ENCODE data around the gene AR.

Gene AR

DNA sequence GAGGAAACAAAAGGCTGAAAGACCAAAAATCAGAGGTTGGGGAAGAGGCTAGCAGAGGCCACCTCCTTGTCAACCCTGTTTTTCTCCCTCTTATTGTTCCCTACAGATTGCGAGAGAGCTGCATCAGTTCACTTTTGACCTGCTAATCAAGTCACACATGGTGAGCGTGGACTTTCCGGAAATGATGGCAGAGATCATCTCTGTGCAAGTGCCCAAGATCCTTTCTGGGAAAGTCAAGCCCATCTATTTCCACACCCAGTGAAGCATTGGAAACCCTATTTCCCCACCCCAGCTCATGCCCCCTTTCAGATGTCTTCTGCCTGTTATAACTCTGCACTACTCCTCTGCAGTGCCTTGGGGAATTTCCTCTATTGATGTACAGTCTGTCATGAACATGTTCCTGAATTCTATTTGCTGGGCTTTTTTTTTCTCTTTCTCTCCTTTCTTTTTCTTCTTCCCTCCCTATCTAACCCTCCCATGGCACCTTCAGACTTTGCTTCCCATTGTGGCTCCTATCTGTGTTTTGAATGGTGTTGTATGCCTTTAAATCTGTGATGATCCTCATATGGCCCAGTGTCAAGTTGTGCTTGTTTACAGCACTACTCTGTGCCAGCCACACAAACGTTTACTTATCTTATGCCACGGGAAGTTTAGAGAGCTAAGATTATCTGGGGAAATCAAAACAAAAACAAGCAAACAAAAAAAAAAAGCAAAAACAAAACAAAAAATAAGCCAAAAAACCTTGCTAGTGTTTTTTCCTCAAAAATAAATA is 179.9 kb downstream of the AR start:
- H3K9me3 Mint-ChIP-seq = peaks cover 3% of the 10 kb centered on the region
- no peak overlapping the region for H3K27ac Mint-ChIP-seq
- H3K36me3 Mint-ChIP-seq = no peaks in the 10 kb centered on the region
- DNase-seq (ENCODE audit: low spot score in 2 of 2) (no peak), ATAC-seq (no peak)
- H3K4me3 Mint-ChIP-seq = no peak overlapping the region
- H3K4me1 Mint-ChIP-seq = no peaks in the 10 kb centered on the region

DNA sequence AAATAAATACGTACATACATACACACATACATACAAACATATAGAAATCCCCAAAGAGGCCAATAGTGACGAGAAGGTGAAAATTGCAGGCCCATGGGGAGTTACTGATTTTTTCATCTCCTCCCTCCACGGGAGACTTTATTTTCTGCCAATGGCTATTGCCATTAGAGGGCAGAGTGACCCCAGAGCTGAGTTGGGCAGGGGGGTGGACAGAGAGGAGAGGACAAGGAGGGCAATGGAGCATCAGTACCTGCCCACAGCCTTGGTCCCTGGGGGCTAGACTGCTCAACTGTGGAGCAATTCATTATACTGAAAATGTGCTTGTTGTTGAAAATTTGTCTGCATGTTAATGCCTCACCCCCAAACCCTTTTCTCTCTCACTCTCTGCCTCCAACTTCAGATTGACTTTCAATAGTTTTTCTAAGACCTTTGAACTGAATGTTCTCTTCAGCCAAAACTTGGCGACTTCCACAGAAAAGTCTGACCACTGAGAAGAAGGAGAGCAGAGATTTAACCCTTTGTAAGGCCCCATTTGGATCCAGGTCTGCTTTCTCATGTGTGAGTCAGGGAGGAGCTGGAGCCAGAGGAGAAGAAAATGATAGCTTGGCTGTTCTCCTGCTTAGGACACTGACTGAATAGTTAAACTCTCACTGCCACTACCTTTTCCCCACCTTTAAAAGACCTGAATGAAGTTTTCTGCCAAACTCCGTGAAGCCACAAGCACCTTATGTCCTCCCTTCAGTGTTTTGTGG is 180.7 kb downstream of the AR start:
- DNase-seq (ENCODE audit: low spot score in 2 of 2) (no peak), ATAC-seq (no peak)
- H3K4me3 Mint-ChIP-seq = no peak overlapping the region
- H3K9me3 Mint-ChIP-seq = peaks cover 3% of the 10 kb centered on the region
- no peaks in the 10 kb centered on the region for H3K4me1 Mint-ChIP-seq
- H3K36me3 Mint-ChIP-seq = no peaks in the 10 kb centered on the region
- H3K27ac Mint-ChIP-seq = no peak overlapping the region

DNA sequence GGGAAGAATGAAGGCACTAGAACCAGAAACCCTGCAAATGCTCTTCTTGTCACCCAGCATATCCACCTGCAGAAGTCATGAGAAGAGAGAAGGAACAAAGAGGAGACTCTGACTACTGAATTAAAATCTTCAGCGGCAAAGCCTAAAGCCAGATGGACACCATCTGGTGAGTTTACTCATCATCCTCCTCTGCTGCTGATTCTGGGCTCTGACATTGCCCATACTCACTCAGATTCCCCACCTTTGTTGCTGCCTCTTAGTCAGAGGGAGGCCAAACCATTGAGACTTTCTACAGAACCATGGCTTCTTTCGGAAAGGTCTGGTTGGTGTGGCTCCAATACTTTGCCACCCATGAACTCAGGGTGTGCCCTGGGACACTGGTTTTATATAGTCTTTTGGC is 181.7 kb downstream of the AR start:
- no peak for DNase-seq (ENCODE audit: low spot score in 2 of 2)
- Mint-ChIP-seq H3K9me3 (peaks cover 3% of the 10 kb centered on the region), H3K27ac (no peak overlapping the region), H3K36me3 (no peaks in the 10 kb centered on the region), H3K4me3 (no peak overlapping the region), H3K4me1 (no peaks in the 10 kb centered on the region)
- no peak for ATAC-seq

DNA sequence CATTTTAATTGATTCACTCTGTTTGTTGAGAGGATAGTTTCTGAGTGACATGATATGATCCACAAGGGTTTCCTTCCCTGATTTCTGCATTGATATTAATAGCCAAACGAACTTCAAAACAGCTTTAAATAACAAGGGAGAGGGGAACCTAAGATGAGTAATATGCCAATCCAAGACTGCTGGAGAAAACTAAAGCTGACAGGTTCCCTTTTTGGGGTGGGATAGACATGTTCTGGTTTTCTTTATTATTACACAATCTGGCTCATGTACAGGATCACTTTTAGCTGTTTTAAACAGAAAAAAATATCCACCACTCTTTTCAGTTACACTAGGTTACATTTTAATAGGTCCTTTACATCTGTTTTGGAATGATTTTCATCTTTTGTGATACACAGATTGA is 182.2 kb downstream of the AR start:
- no peak overlapping the region for H3K4me3 Mint-ChIP-seq
- H3K9me3 Mint-ChIP-seq = peaks cover 3% of the 10 kb centered on the region
- H3K36me3 Mint-ChIP-seq = no peaks in the 10 kb centered on the region
- no peak for DNase-seq (ENCODE audit: low spot score in 2 of 2)
- no peak overlapping the region for H3K27ac Mint-ChIP-seq
- no peak for ATAC-seq
- no peaks in the 10 kb centered on the region for H3K4me1 Mint-ChIP-seq

DNA sequence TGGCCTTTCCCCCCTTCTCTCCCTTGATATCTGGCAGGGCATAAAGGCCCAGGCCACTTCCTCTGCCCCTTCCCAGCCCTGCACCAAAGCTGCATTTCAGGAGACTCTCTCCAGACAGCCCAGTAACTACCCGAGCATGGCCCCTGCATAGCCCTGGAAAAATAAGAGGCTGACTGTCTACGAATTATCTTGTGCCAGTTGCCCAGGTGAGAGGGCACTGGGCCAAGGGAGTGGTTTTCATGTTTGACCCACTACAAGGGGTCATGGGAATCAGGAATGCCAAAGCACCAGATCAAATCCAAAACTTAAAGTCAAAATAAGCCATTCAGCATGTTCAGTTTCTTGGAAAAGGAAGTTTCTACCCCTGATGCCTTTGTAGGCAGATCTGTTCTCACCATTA is 183.8 kb downstream of the AR start:
- Mint-ChIP-seq H3K9me3 (peaks cover 3% of the 10 kb centered on the region), H3K36me3 (no peaks in the 10 kb centered on the region), H3K4me1 (no peaks in the 10 kb centered on the region), H3K27ac (no peak overlapping the region), H3K4me3 (no peak overlapping the region)
- DNase-seq (ENCODE audit: low spot score in 2 of 2) (no peak), ATAC-seq (no peak)

DNA sequence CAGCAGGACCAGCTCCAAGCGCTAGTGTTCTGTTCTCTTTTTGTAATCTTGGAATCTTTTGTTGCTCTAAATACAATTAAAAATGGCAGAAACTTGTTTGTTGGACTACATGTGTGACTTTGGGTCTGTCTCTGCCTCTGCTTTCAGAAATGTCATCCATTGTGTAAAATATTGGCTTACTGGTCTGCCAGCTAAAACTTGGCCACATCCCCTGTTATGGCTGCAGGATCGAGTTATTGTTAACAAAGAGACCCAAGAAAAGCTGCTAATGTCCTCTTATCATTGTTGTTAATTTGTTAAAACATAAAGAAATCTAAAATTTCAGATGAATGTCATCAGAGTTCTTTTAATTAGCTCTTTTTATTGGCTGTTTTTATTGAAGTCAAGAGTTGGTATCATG is 186.5 kb downstream of the AR start:
- no peak overlapping the region for H3K4me3 Mint-ChIP-seq
- no peaks in the 10 kb centered on the region for H3K4me1 Mint-ChIP-seq
- no peak for ATAC-seq
- H3K9me3 Mint-ChIP-seq = peaks cover 5% of the 10 kb centered on the region
- H3K27ac Mint-ChIP-seq = no peak overlapping the region
- no peaks in the 10 kb centered on the region for H3K36me3 Mint-ChIP-seq
- no peak for DNase-seq (ENCODE audit: low spot score in 2 of 2)

DNA sequence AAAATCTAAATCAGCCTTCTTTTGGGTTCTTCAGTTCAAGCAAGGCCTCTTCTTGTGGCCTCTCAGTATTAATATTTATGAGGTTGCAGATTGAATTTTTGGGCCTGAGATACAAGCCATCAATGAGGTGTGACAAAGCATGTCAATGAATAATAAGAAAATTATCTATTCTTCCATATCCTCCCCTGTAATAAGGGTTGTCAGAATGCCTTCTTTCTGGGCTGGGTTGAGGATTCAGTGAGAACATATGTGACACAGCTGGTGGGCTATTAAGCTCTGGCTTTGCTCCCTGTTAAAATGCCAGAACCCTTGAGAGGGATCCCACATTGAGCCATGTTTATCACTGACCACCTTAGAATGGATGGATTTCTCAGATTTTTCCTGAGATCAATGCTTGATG is 187.2 kb downstream of the AR start:
- DNase-seq (ENCODE audit: low spot score in 2 of 2) (no peak), ATAC-seq (no peak)
- no peak overlapping the region for H3K27ac Mint-ChIP-seq
- H3K36me3 Mint-ChIP-seq = no peaks in the 10 kb centered on the region
- H3K4me1 Mint-ChIP-seq = no peaks in the 10 kb centered on the region
- no peak overlapping the region for H3K4me3 Mint-ChIP-seq
- H3K9me3 Mint-ChIP-seq = peaks cover 5% of the 10 kb centered on the region

DNA sequence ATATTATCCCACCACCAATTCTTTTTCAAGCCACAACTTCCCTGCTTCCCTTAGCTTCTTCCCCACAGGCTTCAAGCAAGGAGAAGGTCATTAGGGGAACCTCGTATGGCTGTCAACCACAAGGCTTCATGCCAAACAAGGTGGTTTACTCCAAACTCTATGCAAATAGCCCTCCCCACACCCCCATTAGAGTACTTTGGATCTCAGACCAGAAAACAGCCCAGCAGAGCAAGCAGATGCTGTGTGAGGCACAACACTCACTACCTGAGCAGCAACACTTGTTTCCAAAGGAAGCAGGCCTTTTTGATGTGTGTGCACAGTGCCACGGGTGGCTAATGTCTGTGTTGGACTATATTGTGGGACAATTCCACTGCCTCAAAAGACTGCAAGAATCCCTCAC is 189.0 kb downstream of the AR start:
- no peak for DNase-seq (ENCODE audit: low spot score in 2 of 2)

DNA sequence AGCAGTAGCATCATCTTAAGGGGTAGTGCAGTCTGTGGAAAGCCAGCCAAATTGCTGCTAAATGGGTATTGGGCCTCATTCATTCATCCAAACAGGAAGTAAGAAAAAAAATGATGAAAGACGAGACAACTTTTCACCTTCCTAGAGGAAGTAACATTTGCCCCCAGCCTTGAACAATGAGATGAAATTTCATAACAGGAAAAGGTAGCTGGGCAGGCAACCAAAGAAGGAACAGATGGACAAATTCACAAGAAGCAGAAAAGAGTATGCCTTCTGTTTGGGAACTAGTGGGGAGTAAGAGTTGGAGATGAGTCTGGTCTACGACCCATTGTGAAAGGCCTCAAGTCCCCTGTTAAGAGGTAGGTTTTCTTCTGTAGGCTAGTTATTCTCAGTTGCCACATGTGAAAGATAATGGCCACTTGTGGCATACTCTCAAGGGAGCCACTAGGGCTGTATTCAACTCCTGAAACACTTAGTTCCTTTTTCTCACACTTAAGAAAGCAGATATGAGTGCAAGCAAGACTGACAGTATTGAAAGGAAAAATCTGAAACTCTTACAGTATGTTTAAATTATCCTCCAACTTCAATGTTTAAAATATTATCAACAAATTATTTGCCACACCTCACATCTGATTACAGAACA is 190.4 kb downstream of the AR start:
- H3K27ac Mint-ChIP-seq = no peak overlapping the region
- DNase-seq (ENCODE audit: low spot score in 2 of 2) (no peak), ATAC-seq (no peak)
- H3K4me3 Mint-ChIP-seq = no peak overlapping the region
- peaks cover 8% of the 10 kb centered on the region for H3K9me3 Mint-ChIP-seq
- no peaks in the 10 kb centered on the region for H3K4me1 Mint-ChIP-seq
- no peaks in the 10 kb centered on the region for H3K36me3 Mint-ChIP-seq

More for the DNA sequence above, 189.0 kb downstream of the AR start:
- ATAC-seq = no peak
- Mint-ChIP-seq H3K9me3 (peaks cover 8% of the 10 kb centered on the region), H3K36me3 (no peaks in the 10 kb centered on the region), H3K4me1 (no peaks in the 10 kb centered on the region), H3K4me3 (no peak overlapping the region), H3K27ac (no peak overlapping the region)

DNA sequence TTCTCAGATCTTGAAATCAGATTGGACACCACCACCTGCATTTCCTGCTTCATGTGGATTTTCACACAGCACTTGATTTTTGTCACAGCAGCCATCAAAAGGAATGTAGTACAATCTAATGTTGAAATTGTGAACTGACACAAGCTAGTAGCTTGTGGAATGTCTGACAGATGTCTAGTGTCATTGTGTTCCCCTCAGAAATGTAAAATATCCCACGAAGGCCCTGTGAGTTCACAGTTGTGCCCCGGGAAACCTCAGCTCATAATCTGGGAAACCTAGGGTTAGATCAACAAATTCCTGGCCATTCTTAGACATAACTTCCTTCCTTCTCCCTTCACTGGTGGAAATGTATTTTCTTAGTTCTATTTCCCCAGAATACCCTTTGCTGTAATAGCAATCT is 205.7 kb downstream of the AR start:
- Mint-ChIP-seq H3K4me1 (no peaks in the 10 kb centered on the region), H3K9me3 (peaks cover 11% of the 10 kb centered on the region), H3K4me3 (no peak overlapping the region), H3K36me3 (no peaks in the 10 kb centered on the region), H3K27ac (no peak overlapping the region)
- ATAC-seq (no peak), DNase-seq (ENCODE audit: low spot score in 2 of 2) (no peak)

DNA sequence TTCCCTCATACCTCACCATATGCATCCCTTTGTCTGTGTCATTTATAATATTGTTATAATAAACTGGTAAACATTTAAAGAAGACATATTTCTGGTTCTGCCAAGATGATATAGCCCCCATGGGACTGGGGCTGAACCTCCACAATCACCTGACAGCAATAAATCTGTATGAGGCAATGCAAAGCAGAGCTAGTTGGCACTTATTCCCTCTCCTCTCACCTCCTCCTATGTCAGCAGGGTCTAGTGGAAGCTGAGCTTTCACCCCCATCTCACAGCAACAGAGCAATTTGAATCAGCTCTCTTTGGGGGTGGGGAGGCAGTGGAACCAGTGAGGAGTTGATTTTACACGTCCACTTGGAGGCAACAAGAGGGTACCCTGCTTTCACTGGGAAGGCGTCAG is 206.9 kb downstream of the AR start:
- H3K4me1 Mint-ChIP-seq = no peaks in the 10 kb centered on the region
- no peak for DNase-seq (ENCODE audit: low spot score in 2 of 2)
- H3K9me3 Mint-ChIP-seq = peaks cover 7% of the 10 kb centered on the region
- H3K4me3 Mint-ChIP-seq = no peak overlapping the region
- no peaks in the 10 kb centered on the region for H3K36me3 Mint-ChIP-seq
- no peak overlapping the region for H3K27ac Mint-ChIP-seq
- ATAC-seq = no peak

DNA sequence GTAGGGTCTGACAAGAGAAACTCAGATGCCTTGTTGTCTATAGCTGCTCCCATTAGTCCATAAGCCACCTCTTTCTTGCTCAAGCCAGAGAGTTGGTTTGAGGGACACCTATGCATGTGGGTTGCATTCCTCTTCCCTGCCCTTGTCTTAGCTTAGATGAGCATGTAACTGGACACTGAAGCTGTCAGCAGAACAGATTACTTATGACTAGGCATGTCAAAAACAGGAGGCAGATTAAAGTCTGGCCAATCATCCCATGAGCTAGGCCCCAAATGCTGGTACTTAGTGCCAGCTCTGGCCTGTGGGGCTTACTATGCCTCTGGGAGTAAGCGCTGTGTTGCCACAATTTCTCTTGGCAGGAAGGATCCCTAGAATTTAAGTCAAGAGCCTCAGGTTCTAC is 215.2 kb downstream of the AR start:
- DNase-seq (ENCODE audit: low spot score in 2 of 2) (no peak), ATAC-seq (no peak)
- Mint-ChIP-seq H3K4me3 (no peak overlapping the region), H3K4me1 (no peaks in the 10 kb centered on the region), H3K36me3 (no peaks in the 10 kb centered on the region), H3K27ac (no peak overlapping the region), H3K9me3 (peaks cover 8% of the 10 kb centered on the region)

DNA sequence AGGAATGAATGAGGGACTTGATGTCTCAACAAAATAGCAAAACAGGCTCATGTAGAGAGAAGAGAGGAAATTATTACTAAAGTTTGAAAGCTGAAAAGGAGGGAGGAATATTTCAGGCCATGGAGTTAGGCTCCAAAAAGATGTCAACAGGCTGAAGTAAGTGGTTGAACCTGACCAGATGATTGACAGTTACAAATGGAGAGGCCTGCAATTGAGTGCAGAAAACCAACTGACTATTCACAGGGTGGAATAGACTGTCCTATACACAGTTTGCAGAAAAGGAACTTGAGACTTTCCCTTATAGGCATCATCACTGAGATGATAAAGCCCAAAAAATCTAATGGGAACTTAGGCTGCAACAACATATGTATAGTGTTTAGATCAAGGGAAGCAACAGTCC is 233.3 kb downstream of the AR start:
- H3K4me1 Mint-ChIP-seq = no peaks in the 10 kb centered on the region
- DNase-seq (ENCODE audit: low spot score in 2 of 2) = no peak
- no peak overlapping the region for H3K4me3 Mint-ChIP-seq
- ATAC-seq = no peak
- peaks cover 12% of the 10 kb centered on the region for H3K9me3 Mint-ChIP-seq
- H3K27ac Mint-ChIP-seq = no peak overlapping the region
- H3K36me3 Mint-ChIP-seq = no peaks in the 10 kb centered on the region

DNA sequence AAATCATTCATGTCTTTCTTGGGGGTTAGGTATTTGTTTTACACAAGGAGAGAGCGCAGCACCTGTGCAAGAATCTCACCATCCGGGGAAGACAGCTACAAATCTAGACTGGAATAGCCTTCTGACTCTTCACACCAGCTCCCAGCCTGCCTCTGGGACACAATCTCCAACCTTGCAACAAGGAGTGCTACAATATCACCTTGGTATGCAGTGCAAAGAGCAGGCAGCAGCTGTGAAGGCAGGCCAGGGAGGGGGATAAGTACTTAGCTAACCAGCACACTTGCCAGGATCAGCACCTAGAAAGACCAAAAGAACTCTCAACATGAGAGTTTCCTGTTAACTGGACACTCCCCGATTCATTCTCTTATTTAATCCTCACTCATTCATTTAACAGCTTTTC is 235.3 kb downstream of the AR start:
- no peak overlapping the region for H3K27ac Mint-ChIP-seq
- peaks cover 6% of the 10 kb centered on the region for H3K9me3 Mint-ChIP-seq
- DNase-seq (ENCODE audit: low spot score in 2 of 2) = no peak
- no peak for ATAC-seq
- H3K4me1 Mint-ChIP-seq = no peaks in the 10 kb centered on the region
- no peak overlapping the region for H3K4me3 Mint-ChIP-seq
- H3K36me3 Mint-ChIP-seq = no peaks in the 10 kb centered on the region
